Measurements from ENCODE around the gene SOX13.

DNA sequence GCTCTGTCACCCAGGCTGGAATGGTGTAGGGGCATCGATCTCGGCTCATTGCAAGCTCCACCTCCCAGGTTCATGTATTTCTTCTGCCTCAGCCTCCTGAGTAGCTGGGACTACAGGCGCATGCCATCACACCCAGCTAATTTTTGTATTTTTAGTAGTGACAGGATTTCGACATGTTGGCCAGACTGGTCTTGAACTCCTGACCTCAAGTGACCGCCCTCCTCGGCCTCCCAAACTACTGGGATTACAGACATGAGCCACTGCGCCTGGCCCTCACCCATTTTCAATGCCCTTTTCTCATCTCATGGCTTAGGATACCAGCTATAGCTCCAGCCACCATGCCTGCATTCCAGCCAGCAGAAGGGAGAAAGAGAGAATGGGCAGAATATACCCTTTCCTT, 12.9 kb upstream of the SOX13 start:
- TF ChIP-seq REST (IDR thresholded peaks at IDR 0.05; ENCODE audit: low read depth) (no peak), POLR2A (IDR thresholded peaks at IDR 0.05; ENCODE audit: borderline replicate concordance, extremely low read depth, insufficient read depth, insufficient read length) (no peak), TCF7L2 (IDR thresholded peaks at IDR 0.05; ENCODE audit: borderline replicate concordance, extremely low read depth, insufficient read depth, insufficient read length) (no peak)
